Motor neuron (in vitro differentiated cells): ENCODE results near the gene JPH2. TPM values are rescaled to one million over a fixed set of nuclear protein-coding genes. Genes with fewer than 3 reads are reported as not detected.

Source experiments
- ATAC-seq, 8 experiments: fragments of 200-7000 bp; cut with Tn5 transposase; replicated peaks in 6 of 8; 2 replicates each; pipeline ENCODE4 v1.8.0; 2021; ENCODE audit warnings: mild to moderate bottlenecking in 8 of 8, moderate library complexity in 8 of 8
- H3K27ac ChIP-seq, 2 donors: fragments of 250-450 bp; sonication (Bioruptor Pico); 2 replicates each; pipeline ENCODE4 v1.9.0; 2021; ENCODE audit warnings: antibody characterized with exemption in 2 of 2, mild to moderate bottlenecking in 2 of 2, moderate library complexity in 1 of 2
- H3K4me1 ChIP-seq, 2 donors: fragments of 250-450 bp; sonication (Bioruptor Pico); replicated peaks in 1 of 2; 2 replicates each; pipeline ENCODE4 v1.6.1; 2021; ENCODE audit warnings: antibody characterized with exemption in 2 of 2, mild to moderate bottlenecking in 2 of 2, moderate library complexity in 1 of 2
- H3K4me3 ChIP-seq, 5 donors: fragments of 250-450 bp; sonication (Bioruptor Pico); 2 replicates each; pipeline ENCODE4 v1.9.0; 2021; ENCODE audit warnings: antibody characterized with exemption in 5 of 5, mild to moderate bottlenecking in 5 of 5, moderate library complexity in 4 of 5
- WGBS, 10 experiments: fragments of 450-650 bp; shearing (Covaris generic); methylation state at CpG; one replicate each; pipeline ENCODE4 v1.0.0; 2022; 5-methylcytosine and 5-hydroxymethylcytosine counted together
- in situ Hi-C, 9 experiments: fragments of 400-800 bp; cut with MboI; loops; one replicate each; pipeline ENCODE4 v1.15.0; 2021; ENCODE audit warnings: low sequenced_read_pairs in 9 of 9, low pct_unique_long_range_greater_than_20kb in 2 of 9; ENCODE audit not compliant: unreplicated experiment in 9 of 9
- total RNA-seq, 8 experiments: library from RNA; unstranded; fragments of 300-600 nt; gene quantifications; 2 replicates each; pipeline versions ENCODE4 v1.2.3 to v1.2.4, GENCODE V29; 2022

JPH2 gene
- total RNA-seq, 8 experiments from 2014 or later, result 0.05 to 2.4 (median 0.28) TPM; not detected in 1

GRCh38 chr20:44209686-44210405, 22.9 kb upstream of the JPH2 start:
- Histone ChIP-seq H3K4me1 (peaks cover 17 to 38% of the 10 kb centered on the region in 2 donors), H3K4me3 (peak overlapping the region; percentile 57 to 88 (median 72)), H3K27ac (peak overlapping the region; percentile 76 to 92)
- WGBS, 10 experiments, result 0 to 3% (median 0%) methylated on average over 2 to 21 of the region's 31 CpGs; no CpG with 5 or more reads in 1 of the 10 experiments
- in situ Hi-C loops, result loop anchor here in 6 of 9 experiments (10.0 to 25.0 kb wide), 5 partner anchors 102 to 252 kb away; partner anchors contain the start of gene FITM2 (in 5 of the 6)
- ATAC-seq, result peak; percentile 3 to 11 (median 6)

GRCh38 chr20:44208770-44209169, 21.8 kb upstream of the JPH2 start:
- 7 to 58% (median 32%) methylated on average over 2 to 7 of the region's 7 CpGs; no CpG with 5 or more reads in 1 of the 10 experiments for WGBS, 10 experiments
- in situ Hi-C loops, result loop anchor here in 5 of 9 experiments (25.0 kb wide), 2 partner anchors 104 to 254 kb away; partner anchors contain the start of gene FITM2 (in 3 of the 5)
- Histone ChIP-seq H3K4me1 (peaks cover 17 to 40% of the 10 kb centered on the region in 2 donors), H3K27ac (no peak overlapping the region), H3K4me3 (peak overlapping the region; percentile 57 to 88 (median 72))
- ATAC-seq, result no peak

GRCh38 chr20:44208165-44208564, 21.2 kb upstream of the JPH2 start:
- no peak for ATAC-seq
- 40 to 100% (median 81%) methylated on average over 1 to 7 of the region's 7 CpGs for WGBS, 10 experiments
- in situ Hi-C loops, result loop anchor here in 5 of 9 experiments (25.0 kb wide), 2 partner anchors 104 to 254 kb away; partner anchors contain the start of gene FITM2 (in 3 of the 5)
- peaks cover 17 to 40% of the 10 kb centered on the region in 2 donors for H3K4me1 ChIP-seq
- peak overlapping the region in 2 of 5 donors; percentile 59 to 88 for H3K4me3 ChIP-seq
- no peak overlapping the region for H3K27ac ChIP-seq

GRCh38 chr20:44207126-44207723, 20.2 kb upstream of the JPH2 start:
- in situ Hi-C loops, result loop anchor here in 5 of 9 experiments (25.0 kb wide), 2 partner anchors 105 to 255 kb away; partner anchors contain the start of gene FITM2 (in 3 of the 5)
- H3K4me3 ChIP-seq, result no peak overlapping the region
- WGBS, 10 experiments, result 43 to 91% (median 77%) methylated on average over 1 to 3 of the region's 3 CpGs
- H3K27ac ChIP-seq, result no peak overlapping the region
- H3K4me1 ChIP-seq, result peaks cover 13 to 33% of the 10 kb centered on the region in 2 donors
- ATAC-seq, result no peak

DNA sequence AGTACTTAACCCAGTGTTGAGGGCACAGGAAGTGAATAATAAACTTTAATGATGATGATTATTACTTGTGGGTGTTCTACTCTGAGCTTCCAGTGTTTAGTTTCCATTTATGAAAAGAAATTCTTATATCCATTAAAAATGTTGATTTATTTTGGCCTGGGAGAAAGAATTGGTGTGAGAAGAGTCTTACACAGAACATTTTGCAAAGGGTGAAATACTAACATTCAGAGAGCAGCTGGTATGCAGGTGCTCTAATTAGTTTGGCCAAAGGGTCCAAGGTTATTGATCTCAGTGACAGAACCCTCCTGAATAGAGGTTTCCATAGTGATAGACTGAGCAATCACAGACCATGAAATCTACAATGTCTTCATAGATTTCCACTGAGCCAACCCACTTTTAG, 19.1 kb upstream of the JPH2 start:
- no peak overlapping the region for H3K27ac ChIP-seq
- in situ Hi-C loops, result loop anchor here in 5 of 9 experiments (25.0 kb wide), 2 partner anchors 106 to 256 kb away; partner anchors contain the start of gene FITM2 (in 3 of the 5)
- ATAC-seq, result no peak

DNA sequence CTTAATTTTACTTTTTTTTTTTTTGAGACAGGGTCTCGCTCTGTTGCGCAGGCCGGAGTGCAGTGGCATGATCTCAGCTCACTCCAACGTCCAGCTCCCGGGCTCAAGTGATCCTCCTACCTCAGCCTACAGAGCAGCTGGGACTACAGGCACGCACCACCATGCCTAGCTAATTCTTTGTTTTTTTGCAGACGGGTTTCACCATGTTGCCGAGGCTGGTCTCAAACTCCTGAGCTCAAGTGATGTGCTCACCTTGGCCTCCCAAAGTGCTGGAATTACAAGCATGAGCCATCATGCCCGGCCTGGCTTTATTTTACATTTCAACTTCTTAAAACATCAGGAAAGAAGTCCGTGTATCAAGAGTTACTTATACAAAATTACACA, 17.8 kb upstream of the JPH2 start:
- Histone ChIP-seq H3K4me1 (peaks cover 10 to 28% of the 10 kb centered on the region in 2 donors), H3K4me3 (no peak overlapping the region), H3K27ac (no peak overlapping the region)
- no peak for ATAC-seq
- in situ Hi-C loops, result loop anchor here in 5 of 9 experiments (25.0 kb wide), 2 partner anchors 107 to 257 kb away; partner anchors contain the start of gene FITM2 (in 3 of the 5)
- WGBS, 10 experiments, result 62 to 100% (median 94%) methylated on average over 1 to 8 of the region's 10 CpGs; no CpG with 5 or more reads in 2 of the 10 experiments

More for the DNA sequence above, 19.1 kb upstream of the JPH2 start:
- Histone ChIP-seq H3K4me1 (peaks cover 10 to 28% of the 10 kb centered on the region in 2 donors), H3K4me3 (no peak overlapping the region)

DNA sequence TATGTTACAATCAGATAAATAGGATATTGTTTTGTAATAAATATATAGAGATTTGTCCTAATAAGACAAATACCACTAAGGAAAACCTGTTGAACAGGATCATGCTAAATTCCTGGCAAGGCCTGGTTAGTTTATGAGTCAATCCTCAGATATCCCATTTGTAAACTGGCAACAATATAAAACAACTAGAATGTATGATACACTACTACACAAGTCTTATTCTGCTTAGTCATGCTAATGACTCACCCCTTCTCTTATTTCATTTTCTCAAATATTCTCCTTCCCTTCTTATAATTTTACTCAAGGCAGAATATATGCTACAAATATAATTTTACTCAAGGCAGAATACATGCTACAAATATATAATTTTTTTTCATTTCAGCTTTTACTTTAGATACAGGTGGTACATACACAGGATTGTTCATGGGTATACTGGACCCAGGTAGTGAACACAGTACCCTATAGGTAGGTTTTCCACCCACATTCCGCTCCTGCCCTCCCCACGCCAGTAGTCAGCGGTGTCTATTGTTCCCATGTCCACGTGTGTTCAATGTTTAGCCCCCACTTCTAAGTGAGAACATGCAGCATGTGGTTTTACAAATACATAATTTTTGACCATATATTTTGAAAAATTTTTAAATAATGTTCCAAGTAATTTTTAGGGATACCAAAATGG, 17.3 kb upstream of the JPH2 start:
- ATAC-seq, result peak in 7 of 8 experiments; percentile 29 to 77 (median 67)
- Histone ChIP-seq H3K4me3 (no peak overlapping the region), H3K27ac (no peak overlapping the region), H3K4me1 (peaks cover 10 to 25% of the 10 kb centered on the region in 2 donors)
- WGBS, 10 experiments, result 75 to 100% (median 90%) methylated on average over 1 to 4 of the region's 4 CpGs; no CpG with 5 or more reads in 1 of the 10 experiments
- in situ Hi-C loops, result loop anchor here in 5 of 9 experiments (25.0 kb wide), 2 partner anchors 108 to 258 kb away; partner anchors contain the start of gene FITM2 (in 3 of the 5)

DNA sequence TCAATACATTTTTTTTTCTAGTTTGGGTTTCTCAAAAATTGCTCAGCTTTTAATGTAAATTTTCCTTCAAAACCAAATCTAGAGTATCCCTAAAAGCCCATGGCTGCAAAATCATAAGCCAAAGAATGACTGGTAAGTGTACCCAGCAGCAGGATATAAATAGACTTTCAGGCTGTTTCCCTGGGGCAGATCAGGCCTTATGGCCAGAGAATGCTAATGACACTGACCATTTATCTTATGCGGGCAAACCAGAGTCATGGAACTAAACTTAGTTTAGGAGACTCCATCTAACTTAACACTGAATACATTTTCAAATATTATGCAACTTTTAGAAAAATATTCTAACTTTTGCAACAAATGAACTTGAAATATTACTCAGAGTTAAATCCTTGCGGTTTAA, 16.2 kb upstream of the JPH2 start:
- peak in 4 of 8 experiments; percentile 49 to 80 (median 70) for ATAC-seq
- Histone ChIP-seq H3K4me3 (no peak overlapping the region), H3K4me1 (peaks cover 3 to 14% of the 10 kb centered on the region in 2 donors), H3K27ac (no peak overlapping the region)
- WGBS, 10 experiments, result 46 to 94% (median 71%) methylated on average over 1 to 2 of the region's 2 CpGs; no CpG with 5 or more reads in 2 of the 10 experiments
- in situ Hi-C loops, result loop anchor here in 5 of 9 experiments (25.0 kb wide), 2 partner anchors 109 to 259 kb away; partner anchors contain the start of gene FITM2 (in 3 of the 5)

GRCh38 chr20:44200983-44201382, 14.0 kb upstream of the JPH2 start:
- WGBS, 10 experiments, result 0 to 100% (median 82%) methylated on average over 1 to 2 of the region's 2 CpGs
- Histone ChIP-seq H3K4me1 (peaks cover 0 to 6% of the 10 kb centered on the region in 2 donors), H3K4me3 (no peak overlapping the region), H3K27ac (no peak overlapping the region)
- ATAC-seq, result no peak
- in situ Hi-C loops, result loop anchor here in 5 of 9 experiments (25.0 kb wide), 2 partner anchors 111 to 261 kb away; partner anchors contain the start of gene FITM2 (in 3 of the 5)

DNA sequence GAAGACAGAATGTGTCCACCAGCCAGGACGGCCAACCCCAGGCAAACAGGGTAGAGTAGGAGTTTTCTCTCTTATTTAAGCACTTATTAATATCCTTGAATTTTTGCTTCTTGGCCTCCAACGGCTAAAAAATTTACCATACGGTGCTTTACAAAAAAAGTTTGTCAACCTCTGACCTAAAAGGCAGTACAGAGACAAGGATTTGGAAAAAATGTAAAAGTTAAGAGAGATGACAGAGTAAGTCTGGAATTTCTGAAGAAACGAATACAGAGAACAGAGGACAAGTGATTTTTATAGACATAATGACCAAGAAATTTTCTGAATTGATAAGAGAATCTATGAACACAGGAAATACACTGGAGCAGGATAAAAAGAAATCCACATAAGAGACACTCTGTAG, 13.4 kb upstream of the JPH2 start:
- H3K4me3 ChIP-seq, result no peak overlapping the region
- no peak overlapping the region for H3K27ac ChIP-seq
- H3K4me1 ChIP-seq, result peaks cover 0 to 6% of the 10 kb centered on the region in 2 donors
- ATAC-seq, result no peak
- 59 to 95% (median 84%) methylated on average over 2 to 4 of the region's 4 CpGs; no CpG with 5 or more reads in 1 of the 10 experiments for WGBS, 10 experiments
- in situ Hi-C loops, result loop anchor here in 5 of 9 experiments (25.0 kb wide), 2 partner anchors 112 to 262 kb away; partner anchors contain the start of gene FITM2 (in 3 of the 5)

GRCh38 chr20:44199877-44200276, 12.9 kb upstream of the JPH2 start:
- no peak for ATAC-seq
- H3K4me3 ChIP-seq, result no peak overlapping the region
- WGBS, 10 experiments, result 90 to 100% (median 100%) methylated on average over 1 to 4 of the region's 4 CpGs; no CpG with 5 or more reads in 1 of the 10 experiments
- peaks cover 0 to 6% of the 10 kb centered on the region in 2 donors for H3K4me1 ChIP-seq
- in situ Hi-C loops, result loop anchor here in 5 of 9 experiments (10.0 to 25.0 kb wide), 3 partner anchors 85 to 262 kb away; partner anchors contain the start of gene FITM2 (in 3 of the 5)
- H3K27ac ChIP-seq, result no peak overlapping the region

GRCh38 chr20:44198872-44199271, 11.9 kb upstream of the JPH2 start:
- H3K4me1 ChIP-seq, result peaks cover 0 to 4% of the 10 kb centered on the region in 2 donors
- H3K4me3 ChIP-seq, result no peak overlapping the region
- 67 to 100% (median 90%) methylated on average over 1 to 4 of the region's 4 CpGs; no CpG with 5 or more reads in 2 of the 10 experiments for WGBS, 10 experiments
- in situ Hi-C loops, result loop anchor here in 1 of 9 experiments (10.0 kb wide), 1 partner anchor 84 kb away; no protein-coding TSS in a partner anchor
- H3K27ac ChIP-seq, result no peak overlapping the region
- no peak for ATAC-seq
